ENCODE measurements around the gene ZNF408. TPM values are rescaled to one million over a fixed set of nuclear protein-coding genes. Genes with fewer than 3 reads are reported as not detected.

The ZNF408 gene
- polyA plus RNA-seq, 1 donor (not counting 4 experiments of a cell fraction or from before 2014, with no cell fraction given) = 4.0 TPM

DNA sequence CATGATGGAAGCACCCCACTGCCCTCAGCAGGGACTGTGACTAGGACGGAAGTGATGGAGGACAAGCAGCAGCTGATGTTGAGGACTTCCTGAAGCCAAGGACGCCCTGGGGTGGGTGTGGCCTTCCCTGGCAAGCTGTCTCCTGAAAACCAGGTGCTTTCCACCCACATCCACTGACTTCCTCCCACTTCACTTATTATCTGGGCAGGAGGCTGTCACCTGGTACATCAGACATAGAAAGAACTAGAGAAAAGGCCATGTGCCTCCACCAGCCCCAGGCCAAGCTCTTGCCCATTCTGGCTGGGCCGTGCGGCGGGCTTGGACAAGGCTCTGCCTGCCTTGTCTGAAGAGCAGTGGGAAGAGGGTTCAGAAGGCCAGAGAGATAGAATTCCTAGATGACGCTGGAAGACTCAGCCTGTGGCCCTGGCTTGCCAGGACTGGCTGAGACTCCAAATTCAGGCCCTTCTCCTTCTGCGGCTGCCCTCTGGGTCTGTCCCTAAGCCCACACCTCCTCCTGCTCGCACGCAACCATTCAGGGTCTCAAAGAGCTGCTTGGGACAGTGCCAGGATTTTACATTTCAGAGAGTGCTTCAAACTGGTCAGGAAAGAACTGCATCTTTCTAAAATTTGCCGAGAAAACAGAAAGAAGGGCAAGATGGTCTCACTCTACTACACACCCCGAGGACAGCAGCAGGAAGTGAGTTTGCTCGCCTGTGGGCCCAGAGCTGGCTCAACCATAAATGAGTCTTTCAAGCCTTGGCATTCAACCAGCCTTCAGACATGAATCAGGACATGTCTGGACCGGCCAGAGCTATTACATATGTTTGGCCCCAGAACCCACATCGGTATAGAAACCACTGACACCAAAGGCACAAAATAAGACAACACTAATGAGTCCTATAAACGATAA is 13.7 kb upstream of the ZNF408 start:
- no peaks in the 10 kb centered on the region for H3K79me2 ChIP-seq (ENCODE audit: control insufficient read depth, insufficient read depth, low read length)
- H3K9me3 ChIP-seq (ENCODE audit: control insufficient read depth, low read depth, low read length) = no peaks in the 10 kb centered on the region
- H3K4me1 ChIP-seq (ENCODE audit: control insufficient read depth, extremely low read depth, insufficient read depth, low read length) = peaks cover 31% of the 10 kb centered on the region
- dilution Hi-C loops (cut with MboI; ENCODE audit: extremely low pct_ligation_motif_present, low sequenced_read_pairs) = no loop called here
- peaks cover 5 to 13% of the 10 kb centered on the region in 2 experiments for H3K36me3 ChIP-seq (ENCODE audit: control insufficient read depth in 2 of 2, extremely low read depth in 1 of 2, insufficient read depth in 2 of 2, low read length in 2 of 2)
- H3K4me2 ChIP-seq (ENCODE audit: control insufficient read depth, extremely low read depth, insufficient read depth, low read depth, low read length) = peak overlapping the region; percentile 87
- no peaks in the 10 kb centered on the region for H3K9me1 ChIP-seq (ENCODE audit: control insufficient read depth, extremely low read depth, insufficient read depth, low read length)
- peak overlapping the region; percentile 65 for H2AFZ ChIP-seq (ENCODE audit: control insufficient read depth, low read length)
- no peaks in the 10 kb centered on the region for H4K20me1 ChIP-seq (ENCODE audit: control insufficient read depth, extremely low read depth, insufficient read depth, low read length)
- no peaks in the 10 kb centered on the region for H3K27me3 ChIP-seq (ENCODE audit: control insufficient read depth, extremely low read depth, insufficient read depth, low read length)
- H3K27ac ChIP-seq (ENCODE audit: control insufficient read depth, insufficient read depth, low read length) = peak overlapping the region; percentile 98
- DNase-seq (ENCODE audit: low read depth, low spot score) (peak; percentile 92), FAIRE-seq (peak; percentile 98)
- H3K9ac ChIP-seq (ENCODE audit: control insufficient read depth, extremely low read depth, insufficient read depth, low read length) = peak overlapping the region; percentile 87
- peak overlapping the region in 2 of 3 experiments; percentile 49 to 50 for H3K4me3 ChIP-seq (ENCODE audit: control insufficient read depth in 2 of 3, extremely low read depth in 1 of 3, insufficient read depth in 2 of 3, low read depth in 1 of 3, low read length in 3 of 3)
- TF ChIP-seq, protein P1, sequence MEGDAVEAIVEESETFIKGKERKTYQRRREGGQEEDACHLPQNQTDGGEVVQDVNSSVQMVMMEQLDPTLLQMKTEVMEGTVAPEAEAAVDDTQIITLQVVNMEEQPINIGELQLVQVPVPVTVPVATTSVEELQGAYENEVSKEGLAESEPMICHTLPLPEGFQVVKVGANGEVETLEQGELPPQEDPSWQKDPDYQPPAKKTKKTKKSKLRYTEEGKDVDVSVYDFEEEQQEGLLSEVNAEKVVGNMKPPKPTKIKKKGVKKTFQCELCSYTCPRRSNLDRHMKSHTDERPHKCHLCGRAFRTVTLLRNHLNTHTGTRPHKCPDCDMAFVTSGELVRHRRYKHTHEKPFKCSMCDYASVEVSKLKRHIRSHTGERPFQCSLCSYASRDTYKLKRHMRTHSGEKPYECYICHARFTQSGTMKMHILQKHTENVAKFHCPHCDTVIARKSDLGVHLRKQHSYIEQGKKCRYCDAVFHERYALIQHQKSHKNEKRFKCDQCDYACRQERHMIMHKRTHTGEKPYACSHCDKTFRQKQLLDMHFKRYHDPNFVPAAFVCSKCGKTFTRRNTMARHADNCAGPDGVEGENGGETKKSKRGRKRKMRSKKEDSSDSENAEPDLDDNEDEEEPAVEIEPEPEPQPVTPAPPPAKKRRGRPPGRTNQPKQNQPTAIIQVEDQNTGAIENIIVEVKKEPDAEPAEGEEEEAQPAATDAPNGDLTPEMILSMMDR (optimal IDR thresholded peaks at IDR 0.05 in 1 of 3, IDR thresholded peaks at IDR 0.05 in 1 of 3, conservative IDR thresholded peaks at IDR 0.05 in 1 of 3; ENCODE audit: extremely low read depth in 1 of 3, insufficient read depth in 2 of 3, low read length in 3 of 3) = no peak
- no peak for TF ChIP-seq EZH2 (IDR thresholded peaks at IDR 0.05; ENCODE audit: low read length)

DNA sequence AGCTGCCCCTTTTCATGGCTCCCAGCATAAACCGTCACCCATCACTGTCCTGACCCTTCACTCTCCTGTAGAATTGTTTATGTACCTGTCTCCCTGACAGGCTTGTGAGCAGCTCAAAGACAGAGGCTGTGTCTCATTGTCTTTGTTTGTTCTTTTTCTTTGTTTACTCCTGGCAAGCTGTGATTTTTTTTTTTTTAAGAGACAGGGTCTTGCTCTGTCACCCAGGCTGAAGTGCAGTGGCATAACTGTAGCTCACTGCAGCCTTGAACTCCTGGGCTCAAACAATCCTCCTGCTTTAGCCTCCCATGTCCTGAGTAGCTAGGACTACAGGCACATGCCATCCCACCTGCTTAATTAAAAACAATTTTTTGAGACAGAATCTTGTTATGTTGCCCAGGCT is 10.1 kb upstream of the ZNF408 start:
- FAIRE-seq = no peak
- Histone ChIP-seq H3K9ac (ENCODE audit: control insufficient read depth, extremely low read depth, insufficient read depth, low read length) (no peak overlapping the region), H3K79me2 (ENCODE audit: control insufficient read depth, insufficient read depth, low read length) (no peaks in the 10 kb centered on the region), H3K4me3 (ENCODE audit: control insufficient read depth in 2 of 3, extremely low read depth in 1 of 3, insufficient read depth in 2 of 3, low read depth in 1 of 3, low read length in 3 of 3) (no peak overlapping the region), H3K9me1 (ENCODE audit: control insufficient read depth, extremely low read depth, insufficient read depth, low read length) (no peaks in the 10 kb centered on the region), H3K9me3 (ENCODE audit: control insufficient read depth, low read depth, low read length) (no peaks in the 10 kb centered on the region), H3K4me2 (ENCODE audit: control insufficient read depth, extremely low read depth, insufficient read depth, low read depth, low read length) (no peak overlapping the region), H2AFZ (ENCODE audit: control insufficient read depth, low read length) (no peak overlapping the region), H4K20me1 (ENCODE audit: control insufficient read depth, extremely low read depth, insufficient read depth, low read length) (no peaks in the 10 kb centered on the region), H3K27me3 (ENCODE audit: control insufficient read depth, extremely low read depth, insufficient read depth, low read length) (no peaks in the 10 kb centered on the region), H3K4me1 (ENCODE audit: control insufficient read depth, extremely low read depth, insufficient read depth, low read length) (peaks cover 22% of the 10 kb centered on the region), H3K36me3 (ENCODE audit: control insufficient read depth in 2 of 2, extremely low read depth in 1 of 2, insufficient read depth in 2 of 2, low read length in 2 of 2) (peaks cover 25 to 26% of the 10 kb centered on the region in 2 experiments), H3K27ac (ENCODE audit: control insufficient read depth, insufficient read depth, low read length) (no peak overlapping the region)
- no peak for TF ChIP-seq EZH2 (IDR thresholded peaks at IDR 0.05; ENCODE audit: low read length)
- dilution Hi-C loops (cut with MboI; ENCODE audit: extremely low pct_ligation_motif_present, low sequenced_read_pairs) = no loop called here
- DNase-seq (ENCODE audit: low read depth, low spot score) = no peak

Measured in keratinocyte (primary cell).